ENCODE measurements around the gene PHF3. TPM values are rescaled to one million over a fixed set of nuclear protein-coding genes. Genes with fewer than 3 reads are reported as not detected.

Gene PHF3
- total RNA-seq, 1 donor from 2014 or later = 34.7 TPM

DNA sequence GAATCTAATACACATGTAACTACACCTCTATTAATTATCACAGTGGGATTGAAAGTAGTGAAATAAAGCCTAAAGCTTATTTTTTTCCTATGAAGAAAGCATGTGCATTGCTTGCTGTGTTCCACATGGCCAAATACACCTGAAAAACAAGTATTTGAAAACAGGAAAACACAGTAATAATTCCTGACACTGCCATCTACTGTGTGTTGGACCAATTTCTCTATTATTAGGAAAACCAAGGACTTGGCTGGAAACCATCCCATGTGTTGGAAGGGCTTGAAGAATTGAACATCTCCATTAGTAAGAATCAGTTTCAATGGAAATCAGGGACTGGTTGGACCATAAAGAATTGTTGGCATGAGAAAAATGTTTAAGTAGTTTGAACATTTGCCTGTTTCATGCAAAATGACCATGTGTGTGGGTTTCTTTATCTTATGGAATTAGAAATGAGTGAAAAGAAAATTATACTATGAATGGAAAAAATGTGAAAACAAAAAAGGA lies 124.1 kb downstream of the PHF3 start:
- Mint-ChIP-seq H3K4me1 (ENCODE audit: low read depth) (no peaks in the 10 kb centered on the region), H3K36me3 (ENCODE audit: low read depth) (peaks cover 22% of the 10 kb centered on the region), H3K4me3 (ENCODE audit: unreplicated experiment) (no peak overlapping the region), H3K9me3 (ENCODE audit: low read depth) (peaks cover 20% of the 10 kb centered on the region), H3K27ac (ENCODE audit: unreplicated experiment) (no peak overlapping the region), H3K27me3 (ENCODE audit: low read depth) (no peaks in the 10 kb centered on the region)
- TF ChIP-seq, protein P1, sequence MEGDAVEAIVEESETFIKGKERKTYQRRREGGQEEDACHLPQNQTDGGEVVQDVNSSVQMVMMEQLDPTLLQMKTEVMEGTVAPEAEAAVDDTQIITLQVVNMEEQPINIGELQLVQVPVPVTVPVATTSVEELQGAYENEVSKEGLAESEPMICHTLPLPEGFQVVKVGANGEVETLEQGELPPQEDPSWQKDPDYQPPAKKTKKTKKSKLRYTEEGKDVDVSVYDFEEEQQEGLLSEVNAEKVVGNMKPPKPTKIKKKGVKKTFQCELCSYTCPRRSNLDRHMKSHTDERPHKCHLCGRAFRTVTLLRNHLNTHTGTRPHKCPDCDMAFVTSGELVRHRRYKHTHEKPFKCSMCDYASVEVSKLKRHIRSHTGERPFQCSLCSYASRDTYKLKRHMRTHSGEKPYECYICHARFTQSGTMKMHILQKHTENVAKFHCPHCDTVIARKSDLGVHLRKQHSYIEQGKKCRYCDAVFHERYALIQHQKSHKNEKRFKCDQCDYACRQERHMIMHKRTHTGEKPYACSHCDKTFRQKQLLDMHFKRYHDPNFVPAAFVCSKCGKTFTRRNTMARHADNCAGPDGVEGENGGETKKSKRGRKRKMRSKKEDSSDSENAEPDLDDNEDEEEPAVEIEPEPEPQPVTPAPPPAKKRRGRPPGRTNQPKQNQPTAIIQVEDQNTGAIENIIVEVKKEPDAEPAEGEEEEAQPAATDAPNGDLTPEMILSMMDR (IDR thresholded peaks at IDR 0.05) = peak; percentile 54
- no peak for DNase-seq (ENCODE audit: low spot score)

DNA sequence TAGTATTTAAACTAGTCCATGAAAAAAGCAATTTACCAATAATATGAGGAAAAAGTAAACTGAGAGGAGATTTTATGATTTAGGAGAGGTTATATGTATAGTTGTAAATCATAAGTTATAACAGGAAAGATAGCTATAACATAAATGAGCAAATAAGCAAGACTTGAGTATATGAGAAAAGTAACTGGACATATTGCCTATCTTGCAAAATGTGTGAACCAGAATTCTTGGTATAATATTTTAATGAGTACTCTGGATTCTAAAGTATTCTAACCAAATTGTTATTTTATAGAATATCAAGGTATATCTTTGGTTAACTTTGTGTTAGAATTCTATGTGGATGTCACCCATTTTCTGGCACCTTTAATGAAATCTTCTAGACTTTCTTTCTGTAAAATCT lies 124.6 kb downstream of the PHF3 start:
- Mint-ChIP-seq H3K36me3 (ENCODE audit: low read depth) (peaks cover 18% of the 10 kb centered on the region), H3K27ac (ENCODE audit: unreplicated experiment) (no peak overlapping the region), H3K27me3 (ENCODE audit: low read depth) (no peaks in the 10 kb centered on the region), H3K4me1 (ENCODE audit: low read depth) (no peaks in the 10 kb centered on the region), H3K4me3 (ENCODE audit: unreplicated experiment) (no peak overlapping the region), H3K9me3 (ENCODE audit: low read depth) (peaks cover 20% of the 10 kb centered on the region)
- DNase-seq (ENCODE audit: low spot score) = no peak
- TF ChIP-seq, protein P1 (IDR thresholded peaks at IDR 0.05) = no peak

DNA sequence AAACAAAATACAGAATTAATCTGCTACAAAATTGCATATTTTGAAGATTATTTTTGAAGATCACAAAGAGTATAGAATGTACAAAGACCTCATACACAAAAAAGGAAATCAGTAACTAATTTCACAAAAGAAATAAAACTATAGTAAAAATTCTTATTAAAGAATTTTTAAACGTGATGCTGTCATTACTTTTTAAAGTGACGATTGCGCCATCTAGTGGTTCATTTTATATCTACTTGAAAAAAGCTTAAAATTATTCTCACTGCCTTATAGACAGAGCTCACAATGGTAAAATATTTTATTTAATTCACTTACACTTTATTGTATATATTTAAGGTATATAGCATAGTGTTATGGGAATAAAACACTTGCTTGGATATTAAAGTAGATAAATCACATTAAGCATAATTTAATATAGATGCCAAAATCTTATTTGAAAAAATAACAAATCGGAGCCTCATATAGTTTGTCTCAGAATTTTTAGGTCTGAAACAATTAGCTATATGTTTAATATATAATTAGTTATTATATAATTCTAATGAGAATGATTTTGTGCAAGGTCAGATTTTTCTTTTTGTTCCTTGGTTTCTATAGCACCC lies 128.8 kb downstream of the PHF3 start:
- Mint-ChIP-seq H3K4me1 (ENCODE audit: low read depth) (no peaks in the 10 kb centered on the region), H3K9me3 (ENCODE audit: low read depth) (peaks cover 14% of the 10 kb centered on the region), H3K36me3 (ENCODE audit: low read depth) (peaks cover 4% of the 10 kb centered on the region), H3K27ac (ENCODE audit: unreplicated experiment) (no peak overlapping the region), H3K27me3 (ENCODE audit: low read depth) (peaks cover 4% of the 10 kb centered on the region), H3K4me3 (ENCODE audit: unreplicated experiment) (no peak overlapping the region)
- TF ChIP-seq, protein P1 (IDR thresholded peaks at IDR 0.05) = peak; percentile 92
- DNase-seq (ENCODE audit: low spot score) = no peak

Other genes with a start within 250 kb of the PHF3 start
- gene PTP4A1, start 63.3 kb upstream of the PHF3 start, total RNA-seq = 75.7 to 108 TPM (median 99.2 TPM) in 3 replicates